22Rv1 (cell line): ENCODE measurements around the gene PPCDC.

Experiments used
- CTCF ChIP-seq: fragments of 450-650 bp; IDR thresholded peaks from 2 replicates; pipeline ENCODE4 v1.5.1; 2017; ENCODE audit warnings: mild to moderate bottlenecking
- ZFX ChIP-seq: fragments of 450-650 bp; IDR thresholded peaks from 2 replicates; pipeline ENCODE4 v1.6.1; 2017; ENCODE audit warnings: antibody characterized with exemption, borderline replicate concordance

GRCh38 chr15:74997141-74997540 lies 26.2 kb upstream of the PPCDC start:
- TF ChIP-seq CTCF, result no peak
- no peak for TF ChIP-seq ZFX
